Fibroblast of villous mesenchyme (primary cell): ENCODE data around the gene CLHC1. TPM values are rescaled to one million over a fixed set of nuclear protein-coding genes. Genes with fewer than 3 reads are reported as not detected.

Experiments used
- total RNA-seq: library from RNA; depleted of rRNA; stranded (reverse); fragments of >200 nt; gene quantifications from 2 replicates; pipeline ENCODE4 v1.2.3, GENCODE V29; 2012

Gene CLHC1
- total RNA-seq, 1 donor = 18.1 TPM

Other genes starting within 250 kb of the CLHC1 start
- gene RTN4, start 181.8 kb downstream of the CLHC1 start, total RNA-seq = 262 and 280 TPM in 2 replicates
- 585 and 694 TPM in 2 replicates for gene RPS27A, start 395 bp upstream of the CLHC1 start, total RNA-seq
- gene MTIF2, start 36.9 kb upstream of the CLHC1 start, total RNA-seq = 37.0 and 40.2 TPM in 2 replicates
- gene CCDC88A, start 187.6 kb upstream of the CLHC1 start, total RNA-seq = 61.2 and 70.8 TPM in 2 replicates